GM19372 (cell line): ENCODE measurements around the gene OR6B3.
"Not testable (repeated sequence)": the region's sequence is repeated elsewhere in the genome, so short reads cannot be mapped to it uniquely, and the experiment has no call there.

ENCODE experiments used
- ATAC-seq: cut with Tn5 transposase; IDR thresholded peaks from one replicate; pipeline ENCODE4 v1.9.1; 2021; ENCODE audit warnings: mild to moderate bottlenecking, low read depth, moderate library complexity; ENCODE audit not compliant: unreplicated experiment

The OR6B3 gene

GRCh38 chr2:240045098-240045497, 8.2 kb downstream of the OR6B3 start:
- ATAC-seq, result no peak

- ATAC-seq, result not testable (repeated sequence)
Observed at GRCh38 chr2:240044096-240044495, 9.2 kb downstream of the OR6B3 start.

GRCh38 chr2:240043279-240043989, 9.9 kb downstream of the OR6B3 start:
- no peak for ATAC-seq

GRCh38 chr2:240042740-240043139, 10.6 kb downstream of the OR6B3 start:
- no peak for ATAC-seq

GRCh38 chr2:240041363-240041762, 12.0 kb downstream of the OR6B3 start:
- ATAC-seq, result no peak

GRCh38 chr2:240037358-240037757, 16.0 kb downstream of the OR6B3 start:
- no peak for ATAC-seq

- no peak for ATAC-seq
Observed at GRCh38 chr2:240033330-240033678, 20.0 kb downstream of the OR6B3 start.

- no peak for ATAC-seq
Observed at GRCh38 chr2:240032406-240033329, 20.7 kb downstream of the OR6B3 start.

GRCh38 chr2:240030379-240031094, 22.8 kb downstream of the OR6B3 start, which contains the start of gene OR6B2:
TSS of gene OR6B2 (minus strand) at chr2:240030429. CDS start at chr2:240030429, 0 bp downstream.
- no peak for ATAC-seq

GRCh38 chr2:240024766-240025165, 28.6 kb downstream of the OR6B3 start:
- peak; percentile 10 for ATAC-seq

GRCh38 chr2:240023792-240024191, 29.5 kb downstream of the OR6B3 start:
- ATAC-seq, result no peak

GRCh38 chr2:240021488-240022104, 31.7 kb downstream of the OR6B3 start:
- no peak for ATAC-seq

- ATAC-seq, result no peak
Observed at GRCh38 chr2:240018071-240018750, 35.1 kb downstream of the OR6B3 start.

GRCh38 chr2:240014327-240014726, 39.0 kb downstream of the OR6B3 start:
- ATAC-seq, result no peak

GRCh38 chr2:240013343-240013742, 40.0 kb downstream of the OR6B3 start:
- ATAC-seq, result no peak

- ATAC-seq, result no peak
Observed at GRCh38 chr2:240002983-240003382, 50.3 kb downstream of the OR6B3 start.

GRCh38 chr2:240000671-240001070, 52.6 kb downstream of the OR6B3 start:
- ATAC-seq, result no peak

GRCh38 chr2:239997686-239998409, 55.5 kb downstream of the OR6B3 start:
- ATAC-seq, result no peak
